Thyroid gland (tissue), 4 donors: Measurements from ENCODE around the gene AXL.

Experiments used
- CTCF ChIP-seq, 6 experiments: fragments of 200-600 bp in 3 of 6; fragments of 450-650 bp in 3 of 6; sonication (generic) in 3 of 6; IDR thresholded peaks; one replicate each; pipeline ENCODE4 v1.5.1; 2016 to 2019; ENCODE audit warnings: antibody characterized with exemption in 6 of 6, mild to moderate bottlenecking in 2 of 6, inconsistent platforms in 1 of 6, moderate library complexity in 1 of 6
- POLR2A ChIP-seq, 2 donors: fragments of 450-650 bp; IDR thresholded peaks; one replicate each; pipeline ENCODE4 v1.6.1; 2017; ENCODE audit warnings: antibody characterized with exemption in 2 of 2, mild to moderate bottlenecking in 2 of 2, moderate library complexity in 1 of 2

GRCh38 chr19:41249707-41250423, 30.8 kb downstream of the AXL start:
- no peak for TF ChIP-seq CTCF (IDR thresholded peaks at IDR 0.05)
- TF ChIP-seq POLR2A (IDR thresholded peaks at IDR 0.05): no peak
